Loucy (cell line): ENCODE measurements around the gene CACNA1S.

Experiments used
- H2AFZ ChIP-seq: fragments of 200-600 bp; sonication (generic); 2 replicates; pipeline ENCODE4 v1.6.0; 2016; ENCODE audit warnings: antibody characterized with exemption, mild to moderate bottlenecking, low read length, moderate library complexity
- H3F3A ChIP-seq: fragments of 200-600 bp; 2 replicates; pipeline ENCODE4 v1.6.0; 2016; ENCODE audit warnings: antibody characterized with exemption, low read depth, mild to moderate bottlenecking
- H3K27me3 ChIP-seq: fragments of 200-600 bp; sonication (generic); 2 replicates; pipeline ENCODE4 v1.6.1; 2014; ENCODE audit warnings: low read length, mild to moderate bottlenecking; ENCODE audit not compliant: insufficient read depth, poor library complexity, severe bottlenecking
- H3K36me3 ChIP-seq: fragments of 200-600 bp; sonication (generic); 2 replicates; pipeline ENCODE4 v1.6.1; 2016; ENCODE audit warnings: low read length; ENCODE audit not compliant: insufficient read depth
- H3K4me1 ChIP-seq: fragments of 200-600 bp; sonication (generic); 2 replicates; pipeline ENCODE4 v1.5.1; 2014; ENCODE audit warnings: low read length, mild to moderate bottlenecking; ENCODE audit not compliant: insufficient read depth, poor library complexity, severe bottlenecking
- H3K4me2 ChIP-seq: fragments of 200-600 bp; sonication (generic); 2 replicates; pipeline ENCODE4 v1.6.0; 2014; ENCODE audit warnings: antibody characterized with exemption, low read length, low read depth, mild to moderate bottlenecking; ENCODE audit not compliant: poor library complexity, severe bottlenecking
- H3K4me3 ChIP-seq: fragments of 200-600 bp; sonication (generic); 2 replicates; pipeline ENCODE4 v1.5.1; 2014; ENCODE audit warnings: low read length, mild to moderate bottlenecking, mixed read lengths; ENCODE audit not compliant: poor library complexity, severe bottlenecking
- H3K79me2 ChIP-seq: fragments of 200-600 bp; sonication (generic); 2 replicates; pipeline ENCODE4 v1.6.1; 2014; ENCODE audit warnings: low read length; ENCODE audit not compliant: insufficient read depth
- H3K9ac ChIP-seq: fragments of 200-600 bp; sonication (generic); 2 replicates; pipeline ENCODE4 v1.6.0; 2014; ENCODE audit warnings: mild to moderate bottlenecking, low read depth, low read length, moderate library complexity; ENCODE audit not compliant: poor library complexity, severe bottlenecking
- H3K9me2 ChIP-seq: fragments of 200-600 bp; sonication (generic); replicated peaks from 2 replicates; pipeline ENCODE4 v1.6.1; 2016; ENCODE audit warnings: low read depth, low read length, mixed read lengths
- H3K9me3 ChIP-seq: fragments of 200-600 bp; sonication (generic); 2 replicates; pipeline ENCODE4 v1.6.1; 2014; ENCODE audit warnings: mild to moderate bottlenecking, antibody characterized with exemption, low read length, low read depth; ENCODE audit not compliant: insufficient read depth
- H4K20me1 ChIP-seq: fragments of 200-600 bp; sonication (generic); 2 replicates; pipeline ENCODE4 v1.6.0; 2014; ENCODE audit warnings: antibody characterized with exemption, low read length, mild to moderate bottlenecking; ENCODE audit not compliant: insufficient read depth, poor library complexity, severe bottlenecking
- CTCF ChIP-seq: fragments of 200-600 bp; sonication (generic); conservative IDR thresholded peaks from 2 replicates; pipeline ENCODE4 v1.5.1; 2014; ENCODE audit warnings: mild to moderate bottlenecking, antibody characterized with exemption, low read length
- EZH2phosphoT487 ChIP-seq: fragments of 200-600 bp; IDR thresholded peaks from 2 replicates; pipeline ENCODE4 v1.6.1; 2018; ENCODE audit warnings: antibody characterized with exemption, mild to moderate bottlenecking, moderate library complexity, borderline replicate concordance

Gene CACNA1S

GRCh38 chr1:201016943-201017827, 95.0 kb downstream of the CACNA1S start:
- peak overlapping the region; percentile 86 for H3K4me2 ChIP-seq

DNA sequence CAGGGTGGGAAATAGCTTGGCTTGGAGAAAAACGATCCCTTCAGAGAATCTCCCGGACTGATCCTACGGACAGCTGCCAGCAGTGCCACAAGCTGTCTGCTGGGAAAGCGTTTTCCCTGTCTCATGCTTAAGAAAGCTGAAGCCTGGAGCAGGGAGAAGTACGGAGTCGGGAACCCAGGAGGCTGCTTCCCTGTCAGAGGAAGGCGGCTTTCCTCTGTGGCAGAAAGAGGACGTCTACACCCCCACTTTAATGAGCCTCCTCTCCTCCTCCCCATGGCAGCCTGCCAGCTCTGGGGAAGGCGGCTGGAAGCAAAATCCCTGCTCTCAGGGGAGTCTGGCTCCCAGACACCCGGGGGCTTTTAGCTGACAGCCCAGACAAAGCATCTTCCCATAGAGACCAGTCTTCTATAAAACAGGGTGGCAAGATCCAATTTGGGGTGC, 96.0 kb downstream of the CACNA1S start:
- TF ChIP-seq CTCF (no peak), EZH2phosphoT487 (no peak)
- no peaks in the 10 kb centered on the region for H3K9me2 ChIP-seq
- peak overlapping the region; percentile 53 for H3K9ac ChIP-seq
- H3K79me2 ChIP-seq = peaks cover 90% of the 10 kb centered on the region
- peak overlapping the region; percentile 86 for H3K4me2 ChIP-seq
- peaks cover 11% of the 10 kb centered on the region for H3F3A ChIP-seq
- peak overlapping the region; percentile 11 for H3K4me3 ChIP-seq
- peaks cover 10% of the 10 kb centered on the region for H4K20me1 ChIP-seq
- no peaks in the 10 kb centered on the region for H3K27me3 ChIP-seq
- no peaks in the 10 kb centered on the region for H3K36me3 ChIP-seq
- H3K4me1 ChIP-seq = peaks cover 79% of the 10 kb centered on the region
- H3K9me3 ChIP-seq = no peaks in the 10 kb centered on the region
- H2AFZ ChIP-seq = no peak overlapping the region

More at GRCh38 chr1:201016943-201017827, 95.0 kb downstream of the CACNA1S start:
- H3K9me3 ChIP-seq = no peaks in the 10 kb centered on the region
- no peaks in the 10 kb centered on the region for H3K9me2 ChIP-seq
- H2AFZ ChIP-seq = no peak overlapping the region
- no peaks in the 10 kb centered on the region for H3K27me3 ChIP-seq
- peaks cover 11% of the 10 kb centered on the region for H3F3A ChIP-seq
- H3K79me2 ChIP-seq = peaks cover 90% of the 10 kb centered on the region
- H3K36me3 ChIP-seq = no peaks in the 10 kb centered on the region
- no peak overlapping the region for H3K4me3 ChIP-seq
- peaks cover 88% of the 10 kb centered on the region for H3K4me1 ChIP-seq
- peaks cover 7% of the 10 kb centered on the region for H4K20me1 ChIP-seq
- TF ChIP-seq EZH2phosphoT487 (no peak), CTCF (no peak)
- H3K9ac ChIP-seq = peak overlapping the region; percentile 53

GRCh38 chr1:201015551-201016091, 96.6 kb downstream of the CACNA1S start:
- H3K4me1 ChIP-seq = peaks cover 73% of the 10 kb centered on the region
- no peaks in the 10 kb centered on the region for H3K9me2 ChIP-seq
- H3K9ac ChIP-seq = peak overlapping the region; percentile 53
- H3K27me3 ChIP-seq = no peaks in the 10 kb centered on the region
- H3K79me2 ChIP-seq = peaks cover 90% of the 10 kb centered on the region
- H3K4me2 ChIP-seq = peak overlapping the region; percentile 86
- H3K36me3 ChIP-seq = no peaks in the 10 kb centered on the region
- peaks cover 11% of the 10 kb centered on the region for H4K20me1 ChIP-seq
- H2AFZ ChIP-seq = no peak overlapping the region
- H3K9me3 ChIP-seq = no peaks in the 10 kb centered on the region
- H3K4me3 ChIP-seq = peak overlapping the region; percentile 11
- TF ChIP-seq CTCF (no peak), EZH2phosphoT487 (no peak)
- H3F3A ChIP-seq = peaks cover 10% of the 10 kb centered on the region
